Stimulated activated CD4-positive, alpha-beta T cell treated with anti-CD3 and anti-CD28 coated beads, Interleukin-2, amount 100 ng/mL, for 4 hours (primary cell): ENCODE data around the gene FRMPD3.
"Not testable (repeated sequence)": the region's sequence is repeated elsewhere in the genome, so short reads cannot be mapped to it uniquely, and the experiment has no call there.

Experiments used
- DNase-seq: peaks from one replicate; pipeline ENCODE4 v3.0.0-alpha.2; 2020; ENCODE audit warnings: low read depth

FRMPD3 gene

GRCh38 chrX:107448998-107449835 is at the start of gene FRMPD3:
TSS of gene FRMPD3 (plus strand) at chrX:107449652. CDS start at chrX:107526589, 76,937 bp downstream.
- DNase-seq, result no peak

GRCh38 chrX:107420571-107420970 is 28.9 kb upstream of the FRMPD3 start:
- DNase-seq, result no peak

- DNase-seq, result no peak
These were observed 28.1 kb upstream of the FRMPD3 start for GRCh38 chrX:107421337-107421861.

- no peak for DNase-seq
These were observed 20.4 kb upstream of the FRMPD3 start for GRCh38 chrX:107429090-107429489.

GRCh38 chrX:107440187-107440586 is 9.3 kb upstream of the FRMPD3 start:
- no peak for DNase-seq

- DNase-seq, result no peak
These were observed 8.8 kb upstream of the FRMPD3 start for GRCh38 chrX:107440692-107441091.

- DNase-seq, result no peak
These were observed 6.4 kb upstream of the FRMPD3 start for GRCh38 chrX:107442914-107443527.

GRCh38 chrX:107445146-107445545 is 4.3 kb upstream of the FRMPD3 start:
- no peak for DNase-seq

GRCh38 chrX:107445631-107446030 is 3.8 kb upstream of the FRMPD3 start:
- no peak for DNase-seq

- DNase-seq, result no peak
These were observed 1.8 kb upstream of the FRMPD3 start for GRCh38 chrX:107447642-107448041.

- no peak for DNase-seq
These were observed 841 bp upstream of the FRMPD3 start for GRCh38 chrX:107448625-107448997.

GRCh38 chrX:107450823-107451509 is 1.5 kb downstream of the FRMPD3 start:
- DNase-seq, result no peak

GRCh38 chrX:107451731-107452130 is 2.3 kb downstream of the FRMPD3 start:
- no peak for DNase-seq

- DNase-seq, result no peak
These were observed 3.1 kb downstream of the FRMPD3 start for GRCh38 chrX:107452581-107452980.

- no peak for DNase-seq
These were observed 4.8 kb downstream of the FRMPD3 start for GRCh38 chrX:107454302-107454701.

- no peak for DNase-seq
These were observed 7.8 kb downstream of the FRMPD3 start for GRCh38 chrX:107457289-107457688.

- no peak for DNase-seq
These were observed 16.6 kb downstream of the FRMPD3 start for GRCh38 chrX:107465932-107466620.

- no peak for DNase-seq
These were observed 17.8 kb downstream of the FRMPD3 start for GRCh38 chrX:107467271-107467670.

- no peak for DNase-seq
These were observed 20.7 kb downstream of the FRMPD3 start for GRCh38 chrX:107470198-107470597.

- no peak for DNase-seq
These were observed 21.5 kb downstream of the FRMPD3 start for GRCh38 chrX:107470971-107471370.

- DNase-seq, result not testable (repeated sequence)
These were observed 22.0 kb downstream of the FRMPD3 start for GRCh38 chrX:107471420-107471819.

GRCh38 chrX:107477406-107477805 is 28.0 kb downstream of the FRMPD3 start:
- DNase-seq, result no peak
